Left colon (tissue), 2 donors: ENCODE data around the gene SH3GLB2. TPM values are rescaled to one million over a fixed set of nuclear protein-coding genes. Genes with fewer than 3 reads are reported as not detected.
"Not testable (repeated sequence)": the region's sequence is repeated elsewhere in the genome, so short reads cannot be mapped to it uniquely, and the experiment has no call there.

ENCODE experiments used
- ATAC-seq: fragments of 200-7000 bp; cut with Tn5 transposase; one replicate; pipeline ENCODE4 v1.9.1; 2020; ENCODE audit warnings: mild to moderate bottlenecking, moderate library complexity
- DNase-seq, 2 donors: peaks; one replicate each; pipeline ENCODE4 v3.0.0-alpha.2; 2020
- intact Hi-C, 2 donors: fragments of 100-400 bp; cut with DNase I in 1 of 2; cut with micrococcal nuclease in 1 of 2; formaldehyde crosslinking; loops; one replicate each; pipeline versions ENCODE4 v1.11.2 to v1.14.0; 2022; cut with DNase I, micrococcal nuclease
- total RNA-seq, 2 donors: library from RNA; stranded (reverse); fragmentation: NEBNext Ultra II Directional; extraction: Animal tissue kit (Norgen Biotek cat#: 25700); gene quantifications; one replicate each; pipeline ENCODE4 v1.2.1, GENCODE V29; 2021
- donor health status: DM: no; HTN: no; CAD: no.
- donor health status: DM: yes; HTN: yes; CAD: no.

The SH3GLB2 gene
- total RNA-seq, 2 donors from 2014 or later: 158 to 169 TPM

- no peak for DNase-seq
- ATAC-seq: peak; percentile 51
Measured at GRCh38 chr9:129058965-129059795, 31.0 kb upstream of the SH3GLB2 start.

GRCh38 chr9:129054163-129054851, 26.2 kb upstream of the SH3GLB2 start:
- ATAC-seq (no peak), DNase-seq (no peak)
- intact Hi-C loops: no loop called here

More at GRCh38 chr9:129058965-129059795, 31.0 kb upstream of the SH3GLB2 start:
- intact Hi-C loops: no loop called here

- no peak for DNase-seq
- intact Hi-C loops: no loop called here
- ATAC-seq: no peak
Measured at GRCh38 chr9:129053020-129053419, 24.9 kb upstream of the SH3GLB2 start.

- intact Hi-C loops: no loop called here
- ATAC-seq: peak; percentile 91
- peak; percentile 95 to 96 for DNase-seq
Measured at GRCh38 chr9:129052592-129052991, 24.5 kb upstream of the SH3GLB2 start.

GRCh38 chr9:129042016-129042415, 13.9 kb upstream of the SH3GLB2 start:
- no peak for ATAC-seq

GRCh38 chr9:129040113-129040643, 12.0 kb upstream of the SH3GLB2 start:
- intact Hi-C loops: no loop called here
- ATAC-seq (no peak), DNase-seq (no peak)

More at GRCh38 chr9:129042016-129042415, 13.9 kb upstream of the SH3GLB2 start:
- intact Hi-C loops: no loop called here
- no peak for DNase-seq

- intact Hi-C loops: no loop called here
- peak; percentile 32 for ATAC-seq
Measured at GRCh38 chr9:129038109-129038852, 10.2 kb upstream of the SH3GLB2 start.

GRCh38 chr9:129037767-129038098, 9.6 kb upstream of the SH3GLB2 start:
- intact Hi-C loops: no loop called here
- DNase-seq (no peak), ATAC-seq (no peak)

More at GRCh38 chr9:129038109-129038852, 10.2 kb upstream of the SH3GLB2 start:
- peak in 1 of 2 donors; percentile 33 for DNase-seq

GRCh38 chr9:129036923-129037766, 9.0 kb upstream of the SH3GLB2 start:
- intact Hi-C loops: no loop called here
- DNase-seq: no peak
- ATAC-seq: peak; percentile 24

- DNase-seq (peak; percentile 98 to 99), ATAC-seq (peak; percentile 93)
- intact Hi-C loops: no loop called here
Measured at GRCh38 chr9:129036241-129036922, 8.3 kb upstream of the SH3GLB2 start, which contains the start of gene MIGA2. Gene MIGA2 (plus strand): TSS chr9:129036626. CDS start chr9:129040595, 3,969 bp downstream.

GRCh38 chr9:129035838-129036237, 7.7 kb upstream of the SH3GLB2 start:
- peak; percentile 34 to 47 for DNase-seq
- intact Hi-C loops: not testable (repeated sequence)
- ATAC-seq: peak; percentile 18

- ATAC-seq (no peak), DNase-seq (no peak)
- intact Hi-C loops: no loop called here
Measured at GRCh38 chr9:129033216-129033615, 5.1 kb upstream of the SH3GLB2 start.

GRCh38 chr9:129032541-129033159, 4.5 kb upstream of the SH3GLB2 start:
- ATAC-seq: no peak
- intact Hi-C loops: no loop called here
- no peak for DNase-seq

- intact Hi-C loops: no loop called here
- ATAC-seq: no peak
- DNase-seq: no peak
Measured at GRCh38 chr9:129031514-129031913, 3.4 kb upstream of the SH3GLB2 start.

GRCh38 chr9:129030191-129030590, 2.1 kb upstream of the SH3GLB2 start:
- DNase-seq (no peak), ATAC-seq (no peak)
- intact Hi-C loops: no loop called here

- intact Hi-C loops: no loop called here
Measured at GRCh38 chr9:129027685-129028191, 393 bp downstream of the SH3GLB2 start.

GRCh38 chr9:129027224-129027684, 877 bp downstream of the SH3GLB2 start:
- intact Hi-C loops: no loop called here
- DNase-seq (no peak), ATAC-seq (no peak)

More at GRCh38 chr9:129027685-129028191, 393 bp downstream of the SH3GLB2 start:
- ATAC-seq (peak; percentile 41), DNase-seq (peak; percentile 58 to 81)
